GM15510 (cell line): ENCODE results near the gene SDK1.

ENCODE experiments used
- POLR2A ChIP-seq: IDR thresholded peaks from 3 replicates; pipeline ENCODE4 v1.6.1; 2011; ENCODE audit warnings: borderline replicate concordance; ENCODE audit not compliant: insufficient read length; ENCODE audit errors: extremely low read depth

SDK1 gene

DNA sequence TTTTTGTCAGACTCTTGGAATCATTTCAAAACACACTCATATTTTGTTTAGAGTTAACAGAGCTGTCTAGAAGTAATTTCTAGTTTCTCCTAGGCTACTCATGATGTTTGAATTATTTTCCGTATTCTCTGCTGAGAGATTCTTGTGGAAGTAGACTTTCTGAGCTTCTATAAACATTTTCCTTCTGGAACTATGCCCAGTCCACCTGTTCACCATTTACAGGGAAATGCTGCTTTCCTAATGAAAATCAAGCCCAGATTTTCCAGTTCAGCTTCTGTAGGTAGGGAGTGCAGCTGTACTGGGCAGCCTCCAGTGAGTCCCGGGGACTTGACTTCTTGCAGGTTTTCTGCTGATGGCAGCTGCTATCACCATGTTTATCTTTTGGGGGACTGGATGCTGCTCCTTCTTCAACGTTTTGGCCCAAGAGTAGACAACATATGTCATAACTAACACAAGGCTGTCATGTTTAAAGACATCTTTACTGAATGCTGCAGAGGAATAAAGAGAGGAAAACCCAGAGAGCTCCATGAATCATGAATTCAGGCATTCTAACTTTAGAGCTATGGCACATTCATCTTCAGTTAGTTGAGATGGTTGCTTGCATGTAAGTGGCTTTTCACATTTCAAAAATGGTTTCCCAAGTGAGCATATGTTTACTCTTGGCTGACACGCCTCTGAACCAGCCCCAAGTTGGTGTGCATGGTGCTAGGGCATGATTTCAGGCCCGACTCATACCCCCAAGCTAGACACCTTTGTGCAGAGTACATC lies 85.6 kb downstream of the SDK1 start:
- TF ChIP-seq POLR2A = no peak

DNA sequence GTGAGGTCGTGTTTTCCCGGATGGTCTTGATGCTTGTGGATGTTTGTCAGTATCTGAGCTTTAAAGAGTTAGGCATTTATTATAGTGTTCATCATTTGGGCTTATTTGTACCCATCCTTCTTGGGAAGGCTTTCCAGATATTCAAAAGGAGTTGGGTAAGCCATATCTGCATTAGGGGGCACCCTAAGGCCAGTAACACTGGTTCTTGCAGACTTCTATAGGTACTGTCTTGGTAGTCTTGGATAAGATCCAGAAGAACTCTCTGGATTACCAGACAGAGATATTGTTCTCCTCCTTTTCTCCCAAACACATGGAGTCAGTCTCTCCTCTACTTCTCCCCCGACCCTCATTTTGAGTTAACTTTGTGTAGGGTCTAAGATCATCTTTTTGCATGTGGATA lies 92.8 kb downstream of the SDK1 start:
- TF ChIP-seq POLR2A = no peak

DNA sequence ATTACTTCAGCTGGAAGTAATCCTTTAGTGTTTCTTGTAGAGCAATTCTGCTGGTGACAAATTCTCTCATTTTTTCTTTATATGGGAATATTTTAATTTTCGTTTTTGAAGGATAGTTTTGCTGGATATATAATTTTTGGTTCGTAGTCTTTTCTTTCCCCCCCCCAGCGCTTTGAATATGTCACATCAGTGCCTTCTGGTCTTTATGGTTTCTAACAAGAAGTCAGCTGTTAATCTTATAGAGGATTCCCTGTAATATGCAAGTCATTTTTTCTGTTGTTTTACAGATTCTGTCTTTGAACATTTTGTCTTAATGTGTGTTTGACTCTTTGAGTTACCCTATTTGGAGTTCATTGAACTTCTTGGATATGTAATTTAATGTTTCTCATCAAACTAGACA lies 96.3 kb downstream of the SDK1 start:
- no peak for TF ChIP-seq POLR2A

DNA sequence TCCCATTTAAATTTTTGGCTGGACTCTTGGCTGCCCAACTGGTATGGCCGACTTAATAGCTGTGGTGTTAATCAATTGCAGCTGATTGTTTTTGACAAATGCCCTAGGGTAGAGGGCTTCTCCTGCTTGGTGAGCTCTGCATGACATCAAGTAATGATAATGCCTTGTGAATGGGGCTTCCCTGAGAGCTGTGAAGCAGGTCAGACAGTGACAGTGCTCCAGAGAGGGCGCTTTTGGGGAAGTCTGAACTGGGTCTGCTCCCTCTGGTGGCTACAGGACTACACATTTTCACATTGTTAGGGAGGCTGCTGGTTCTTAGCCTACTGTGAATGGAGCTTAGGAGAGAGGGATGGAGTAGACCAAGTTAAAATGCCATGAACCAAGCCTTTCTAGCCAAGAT lies 98.8 kb downstream of the SDK1 start:
- no peak for TF ChIP-seq POLR2A

DNA sequence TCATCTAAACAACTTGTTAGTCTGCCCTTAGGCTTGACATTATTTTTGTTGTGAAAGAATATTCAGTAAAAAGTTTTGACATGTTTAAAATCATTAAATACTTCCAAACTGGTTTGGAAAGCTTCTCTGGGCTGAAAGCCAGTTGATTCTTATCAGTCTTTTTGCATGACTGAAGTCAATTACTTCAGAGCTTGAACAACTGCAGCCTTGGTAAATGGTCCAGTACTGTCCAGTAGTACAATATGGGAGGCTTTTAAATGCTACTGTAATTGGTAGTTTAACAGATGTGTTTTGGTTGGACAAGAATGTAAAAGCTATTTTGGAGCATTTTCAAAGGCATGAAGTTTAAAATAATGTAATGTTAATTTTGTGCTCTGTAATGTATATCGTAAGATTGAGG lies 103.4 kb downstream of the SDK1 start:
- TF ChIP-seq POLR2A = no peak

DNA sequence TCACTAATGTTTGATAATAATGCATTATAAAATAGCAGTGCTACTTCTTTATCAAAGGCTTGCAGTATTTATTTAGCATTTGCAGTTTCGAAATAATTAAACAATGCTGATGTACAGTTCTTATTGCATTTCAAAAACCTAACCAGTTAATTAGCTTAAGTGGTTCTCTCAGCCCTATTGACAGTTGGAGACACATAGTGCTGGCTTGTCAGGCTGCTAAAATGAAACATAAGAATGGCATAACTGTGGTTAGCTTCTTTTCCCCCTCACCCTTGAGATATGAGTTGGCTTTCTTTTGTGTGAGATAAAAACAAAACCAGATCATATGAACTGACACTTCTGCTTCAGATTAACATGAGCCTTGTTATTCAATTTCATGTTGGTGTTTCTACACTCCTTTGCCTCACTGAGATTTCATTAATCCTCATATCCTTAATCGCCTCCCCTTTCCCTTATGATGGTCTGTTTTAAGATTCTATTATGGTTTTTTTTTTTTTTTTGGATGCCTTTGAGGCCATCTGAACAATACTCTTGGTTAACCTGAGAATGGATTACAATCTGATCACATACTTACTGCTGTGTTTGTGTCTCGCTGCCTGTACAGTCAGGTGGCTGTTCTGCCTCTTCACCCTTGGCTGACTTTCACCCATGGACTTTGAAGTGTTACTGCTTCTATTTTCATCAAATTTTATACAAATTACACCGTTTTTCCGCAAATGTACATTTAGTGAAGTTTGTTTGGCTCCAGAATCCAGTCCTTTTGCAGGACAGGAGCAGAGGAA lies 108.0 kb downstream of the SDK1 start:
- TF ChIP-seq POLR2A = no peak

DNA sequence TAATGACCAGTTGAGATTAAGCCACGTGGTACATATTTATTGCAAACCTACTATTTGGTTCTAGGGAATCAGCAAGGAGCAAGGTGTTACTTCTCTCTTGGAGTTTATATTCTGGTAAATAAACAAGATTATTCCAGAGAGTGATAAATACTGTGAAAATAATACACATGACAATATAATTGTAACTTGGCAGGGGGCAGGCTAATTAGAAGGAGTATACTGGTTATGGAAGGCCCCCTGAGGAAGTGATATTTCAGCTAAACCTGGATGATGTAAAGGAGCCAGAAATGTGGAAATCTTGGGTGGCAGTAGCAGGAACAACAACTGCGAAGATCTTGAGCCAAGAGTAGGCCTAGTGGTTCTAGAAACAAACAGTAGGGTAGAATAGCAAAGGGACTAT lies 111.8 kb downstream of the SDK1 start:
- TF ChIP-seq POLR2A = no peak

DNA sequence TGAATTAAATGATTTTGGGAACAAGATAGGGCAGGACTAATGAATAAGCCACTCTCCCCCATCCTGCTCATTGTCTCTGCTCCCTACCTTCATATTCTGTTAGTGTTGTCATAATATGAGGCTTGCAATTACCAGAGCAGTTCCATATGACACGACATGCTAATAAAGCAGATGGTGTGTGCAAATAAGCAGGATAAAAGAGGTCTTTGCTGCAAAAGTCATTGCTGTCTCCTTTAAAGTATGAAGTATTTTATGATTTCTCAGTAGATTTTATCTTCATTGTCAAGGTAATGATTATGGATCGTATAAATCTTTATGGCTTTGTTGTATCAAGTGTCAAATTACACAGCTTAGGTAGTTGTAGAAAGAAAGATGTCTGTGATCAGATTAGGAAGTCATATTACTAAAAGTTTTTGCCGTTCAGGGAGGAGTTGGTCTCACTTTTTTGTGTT lies 114.8 kb downstream of the SDK1 start:
- TF ChIP-seq POLR2A = no peak

DNA sequence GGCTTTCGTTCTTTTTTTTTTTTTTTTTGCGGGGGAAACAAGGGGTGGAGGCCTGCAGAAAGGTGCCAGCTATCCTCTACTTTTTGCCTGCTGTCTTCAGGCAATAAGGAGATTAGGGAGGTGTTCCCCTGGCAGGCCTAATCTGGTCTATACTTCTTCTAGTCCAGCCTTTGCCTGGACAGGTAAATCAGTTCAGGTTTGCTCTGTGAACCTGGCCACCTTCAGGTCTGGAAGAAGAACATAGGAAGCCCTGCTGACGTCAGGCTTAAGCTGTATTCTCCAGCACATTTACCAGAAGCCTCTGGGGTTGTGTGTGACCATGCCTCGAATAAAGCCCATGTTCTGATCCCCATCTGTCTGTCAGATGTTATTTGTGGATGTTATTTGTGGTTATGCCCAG lies 115.4 kb downstream of the SDK1 start:
- no peak for TF ChIP-seq POLR2A

DNA sequence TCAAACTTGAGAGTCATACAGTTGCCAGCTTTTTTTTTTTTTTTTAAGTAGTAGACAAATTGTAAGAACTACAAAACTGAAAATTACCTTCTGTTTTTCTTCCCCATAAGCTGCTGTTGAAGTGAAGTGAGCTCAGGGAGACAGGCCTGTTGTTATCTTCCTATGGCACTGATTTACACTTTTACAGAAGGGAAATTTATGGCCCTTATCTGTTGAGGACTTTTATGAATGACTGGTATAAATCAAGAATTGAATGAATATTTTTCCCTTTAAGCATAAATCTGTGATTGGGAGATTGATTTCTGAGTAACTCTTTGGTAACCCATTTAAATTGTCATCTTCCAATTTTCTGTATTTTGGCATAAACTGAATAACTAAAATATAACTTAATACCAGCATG lies 124.0 kb downstream of the SDK1 start:
- no peak for TF ChIP-seq POLR2A

DNA sequence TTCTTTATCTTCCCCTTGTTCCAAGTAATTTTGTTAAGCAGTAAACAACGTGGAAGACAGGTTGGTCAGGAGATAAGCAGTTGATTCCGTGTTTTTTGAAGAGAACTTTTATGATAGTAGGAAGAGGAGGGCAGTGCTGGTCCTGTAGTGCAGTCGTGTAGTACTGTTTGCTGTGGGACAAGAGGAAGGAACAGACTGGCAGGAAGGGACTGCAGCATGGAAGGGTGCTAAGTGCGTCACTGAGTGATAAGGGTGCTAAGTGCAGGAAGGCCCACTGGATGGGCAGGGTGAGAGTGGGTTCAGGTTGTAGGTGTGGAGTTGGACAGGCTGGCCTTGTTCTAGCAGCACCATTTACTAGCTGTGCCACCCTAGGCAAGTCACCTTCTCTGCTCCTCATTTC lies 125.0 kb downstream of the SDK1 start:
- TF ChIP-seq POLR2A = no peak

DNA sequence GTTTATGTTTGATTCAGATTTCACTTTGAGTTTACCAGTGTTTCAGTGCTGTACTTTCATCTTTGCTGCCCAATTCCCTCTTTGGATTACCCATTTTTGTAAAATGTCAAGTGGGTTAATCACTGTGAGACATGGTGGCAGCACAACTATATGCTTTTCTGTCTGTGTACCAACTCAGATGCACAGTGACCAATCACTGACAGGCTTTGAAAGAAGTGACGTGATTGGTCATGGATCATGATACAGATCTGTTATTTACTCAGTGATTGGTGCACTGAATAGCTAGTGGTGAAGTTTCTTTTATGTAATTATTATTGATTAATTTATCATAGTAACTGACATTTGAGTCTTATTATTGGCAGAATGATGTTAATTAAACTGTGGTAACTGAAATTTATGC lies 126.9 kb downstream of the SDK1 start:
- TF ChIP-seq POLR2A = no peak

DNA sequence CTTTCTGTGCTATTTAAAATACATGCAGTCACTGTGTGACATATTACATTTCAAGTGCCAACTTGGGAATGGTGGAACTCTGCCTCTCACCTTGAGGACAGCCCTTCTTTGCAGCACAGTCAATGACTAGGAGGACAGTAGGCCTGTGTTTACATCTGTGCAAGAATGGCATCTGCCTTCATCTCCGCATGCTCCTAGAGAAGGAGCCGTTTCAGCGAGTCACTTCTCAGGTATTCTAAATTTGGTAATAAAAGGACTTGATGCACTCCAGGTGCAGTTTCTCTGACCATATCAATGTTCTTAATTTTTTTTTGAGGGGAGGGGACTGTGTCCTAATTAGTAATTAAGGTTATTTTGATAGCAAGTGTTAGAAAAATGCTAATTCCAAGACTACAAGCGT lies 128.9 kb downstream of the SDK1 start:
- no peak for TF ChIP-seq POLR2A

DNA sequence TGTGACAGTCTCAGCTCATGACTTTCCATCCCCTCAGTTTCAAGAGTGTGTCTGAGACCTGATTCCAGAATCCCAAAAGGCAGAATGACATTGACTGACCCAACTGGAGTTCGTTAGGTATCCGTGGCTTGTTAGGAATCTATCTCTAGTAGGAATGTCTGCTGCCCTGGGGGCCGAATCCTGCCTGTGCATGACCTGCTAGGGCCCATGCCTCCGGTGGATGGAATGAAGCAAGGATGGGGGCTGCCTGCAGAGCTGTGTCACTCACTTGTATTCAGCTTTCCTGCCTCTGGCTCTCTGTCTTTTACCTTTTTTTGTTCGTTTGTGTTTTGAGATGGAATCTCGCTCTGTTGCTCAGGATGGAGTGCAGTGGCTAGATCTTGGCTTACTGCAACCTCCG lies 129.5 kb downstream of the SDK1 start:
- TF ChIP-seq POLR2A = no peak

DNA sequence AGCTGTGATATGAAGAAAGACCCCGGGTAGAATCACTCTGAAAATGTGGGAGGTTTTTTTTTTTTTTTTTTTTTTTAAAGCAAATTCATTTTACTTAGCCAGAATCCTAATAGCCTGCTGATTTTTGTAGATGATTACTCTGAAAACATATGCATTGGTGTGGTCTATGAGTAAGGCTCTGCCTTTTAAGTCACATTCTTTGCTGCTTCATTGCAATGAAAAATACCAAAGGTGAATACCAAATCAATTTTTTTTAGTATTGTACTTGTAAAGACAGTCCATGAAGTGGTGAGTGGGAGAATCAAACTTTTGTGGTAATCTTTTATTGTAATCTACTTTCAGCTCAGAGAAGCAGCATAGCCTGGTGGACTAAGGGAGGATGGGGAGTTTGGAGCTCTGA lies 130.3 kb downstream of the SDK1 start:
- TF ChIP-seq POLR2A = no peak

DNA sequence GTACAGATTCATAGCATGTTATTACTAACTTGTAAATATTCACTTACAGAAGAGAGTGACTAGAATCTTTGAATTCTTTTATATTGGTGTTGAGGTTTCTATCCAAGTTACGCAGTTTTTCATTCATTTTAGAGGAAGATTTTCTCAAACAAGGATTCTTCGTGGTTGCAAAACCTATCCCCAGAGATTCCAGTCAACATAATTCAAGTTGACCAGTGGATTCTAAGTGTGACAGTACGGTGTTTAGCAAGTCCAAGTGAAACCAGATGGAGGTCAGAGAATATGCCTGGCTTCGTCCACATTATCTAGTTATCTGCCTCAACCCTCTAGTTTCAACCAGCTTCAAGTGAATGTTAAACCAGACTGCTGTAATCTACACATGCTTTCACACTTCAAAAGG lies 131.9 kb downstream of the SDK1 start:
- TF ChIP-seq POLR2A = no peak
